NCI-H1694 (cell line): Measurements from ENCODE around the gene PAX5.
"Not testable (repeated sequence)": the region's sequence is repeated elsewhere in the genome, so short reads cannot be mapped to it uniquely, and the experiment has no call there.

Source experiments
- DNase-seq: peaks from one replicate; lab custom pipeline; 2025; lab: John Stamatoyannopoulos, UW

PAX5 gene

DNA sequence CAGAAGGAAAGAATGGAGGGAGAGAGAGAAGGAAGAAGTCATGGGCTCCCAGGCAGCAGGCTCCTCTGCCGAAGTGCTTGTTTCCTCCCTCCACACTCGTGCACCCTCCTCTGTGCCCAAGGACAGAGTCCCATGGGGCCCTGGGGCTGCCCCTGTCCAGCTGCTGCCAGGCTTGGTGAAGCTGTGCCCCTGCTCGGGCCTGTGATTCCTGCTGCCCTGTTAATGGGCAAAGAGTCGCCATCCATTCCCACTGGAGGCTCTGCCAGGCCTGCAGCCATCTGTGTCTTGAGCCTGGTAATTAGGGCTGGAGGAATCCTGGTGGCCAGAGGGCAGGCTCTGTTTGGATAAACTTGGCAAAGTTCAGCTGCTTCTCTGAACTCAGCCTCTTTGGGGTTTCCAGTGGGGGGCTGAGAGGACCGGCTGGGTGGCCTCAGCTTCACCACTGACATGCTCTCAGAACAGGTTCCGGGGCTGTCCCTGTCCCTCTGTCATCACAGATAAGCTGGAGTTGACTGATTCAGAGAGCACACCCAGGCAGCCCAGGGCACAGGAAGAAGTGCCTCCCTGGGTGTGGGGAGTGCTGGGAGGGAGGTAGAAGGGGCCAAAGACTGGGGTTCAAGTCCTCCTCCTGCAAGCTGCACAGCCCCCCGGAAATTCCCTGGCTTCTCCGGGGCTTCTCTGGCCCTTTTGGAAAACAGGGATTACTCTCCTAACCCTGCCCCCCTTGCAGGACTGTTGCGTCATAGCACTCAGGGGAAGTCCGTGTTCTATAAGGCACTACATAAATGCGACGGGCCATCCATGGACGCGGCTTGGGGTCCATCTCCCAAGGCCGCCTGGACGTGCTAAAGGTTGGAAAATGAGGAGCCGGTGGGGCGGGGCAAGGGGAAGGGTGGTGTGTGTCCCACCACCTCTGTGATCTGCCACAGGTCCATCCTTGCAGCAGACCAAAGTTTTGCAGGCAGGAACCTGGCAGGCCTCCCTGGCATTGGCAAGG lies 154.8 kb downstream of the PAX5 start:
- no peak for DNase-seq

DNA sequence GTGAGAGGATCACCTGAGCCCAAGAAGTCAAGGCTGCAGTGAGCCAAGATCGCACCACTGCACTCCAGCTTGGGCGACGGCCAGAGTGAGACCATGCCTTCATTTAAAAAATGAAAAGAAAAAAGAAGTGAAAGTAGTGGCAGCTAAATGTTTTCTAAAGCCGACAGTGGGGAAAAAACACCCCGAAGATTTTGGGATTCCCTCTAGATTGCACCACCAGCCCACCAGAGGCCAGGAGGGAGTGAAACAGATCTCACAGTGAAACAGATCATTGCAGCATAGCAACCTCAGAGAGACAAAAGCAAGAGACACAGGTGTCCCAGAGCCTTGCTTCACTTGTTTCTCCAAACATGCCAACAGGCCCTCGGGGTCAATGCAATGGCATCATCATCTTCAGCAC lies 156.8 kb downstream of the PAX5 start:
- no peak for DNase-seq

GRCh38 chr9:36876056-36876455 lies 158.0 kb downstream of the PAX5 start:
- no peak for DNase-seq

DNA sequence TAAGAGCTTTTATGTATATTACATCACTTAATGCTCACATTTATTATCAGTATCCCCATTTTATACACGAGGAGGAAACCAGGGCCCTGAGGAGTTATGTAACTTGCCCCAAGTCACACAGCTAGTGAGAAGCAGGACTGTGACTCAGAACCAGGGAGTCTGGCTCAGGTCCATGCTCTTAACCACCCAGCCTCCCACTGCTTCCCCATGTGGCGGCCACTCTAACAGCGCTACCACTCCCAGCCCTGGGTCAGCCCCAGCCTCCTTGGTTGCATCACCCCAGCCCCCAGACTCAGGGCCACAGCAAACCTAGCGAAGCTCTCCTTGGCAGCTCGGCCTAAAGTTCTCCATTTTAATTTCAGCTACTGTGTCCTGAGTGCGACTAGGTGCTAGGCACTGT lies 159.1 kb downstream of the PAX5 start:
- DNase-seq, result no peak

DNA sequence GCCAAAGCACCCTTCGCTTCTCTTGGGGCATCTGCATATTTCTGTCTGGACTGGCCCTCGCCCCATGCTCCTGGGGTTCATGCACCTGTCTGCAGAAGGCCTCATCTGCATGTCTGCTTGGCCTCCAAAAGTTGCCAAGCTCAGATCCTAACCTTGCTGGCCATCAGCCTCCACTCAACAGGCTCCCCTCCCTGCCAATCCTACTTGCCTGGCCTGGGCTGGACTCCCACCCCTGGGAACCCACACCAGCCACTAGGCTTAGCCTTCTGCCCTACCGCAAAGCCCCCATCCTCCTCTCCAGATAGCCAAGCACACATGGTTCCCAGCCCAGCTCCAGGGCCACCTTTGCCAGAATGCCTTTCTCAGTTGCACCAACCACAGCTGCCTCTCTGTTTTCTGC lies 159.8 kb downstream of the PAX5 start:
- DNase-seq, result no peak

DNA sequence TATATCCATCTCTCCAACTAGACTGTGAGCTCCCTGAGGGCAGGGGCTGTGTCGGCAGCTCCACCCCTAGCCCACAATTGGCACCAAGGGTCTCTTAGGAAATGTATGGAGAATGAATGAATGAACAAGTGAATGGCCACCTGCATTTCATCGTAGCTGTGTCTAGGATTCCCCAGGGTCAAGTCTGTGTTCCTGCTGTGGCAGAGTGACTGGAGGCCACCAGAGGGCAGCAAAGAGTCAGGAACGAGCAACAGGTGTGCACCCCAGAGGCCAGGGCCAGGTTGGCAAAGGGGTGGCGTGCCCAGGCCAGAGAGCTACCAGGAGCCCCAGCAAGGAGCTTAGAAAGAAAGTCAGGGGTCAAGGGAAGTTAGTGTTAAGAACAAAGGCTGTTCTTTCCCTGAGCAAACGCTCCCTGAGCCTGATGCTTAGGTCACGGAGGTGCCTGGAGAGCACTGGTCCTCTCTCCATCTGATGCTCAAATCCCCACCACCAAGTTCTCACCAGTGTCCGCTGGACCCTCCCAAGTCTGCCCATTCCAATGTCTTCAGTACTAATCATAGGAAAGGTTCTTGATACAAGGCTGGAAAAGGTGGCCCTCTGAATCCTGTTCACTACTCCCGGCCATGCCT lies 160.7 kb downstream of the PAX5 start:
- DNase-seq, result peak; percentile 16

- DNase-seq, result no peak
Observed at GRCh38 chr9:36872641-36873040, 161.4 kb downstream of the PAX5 start.

DNA sequence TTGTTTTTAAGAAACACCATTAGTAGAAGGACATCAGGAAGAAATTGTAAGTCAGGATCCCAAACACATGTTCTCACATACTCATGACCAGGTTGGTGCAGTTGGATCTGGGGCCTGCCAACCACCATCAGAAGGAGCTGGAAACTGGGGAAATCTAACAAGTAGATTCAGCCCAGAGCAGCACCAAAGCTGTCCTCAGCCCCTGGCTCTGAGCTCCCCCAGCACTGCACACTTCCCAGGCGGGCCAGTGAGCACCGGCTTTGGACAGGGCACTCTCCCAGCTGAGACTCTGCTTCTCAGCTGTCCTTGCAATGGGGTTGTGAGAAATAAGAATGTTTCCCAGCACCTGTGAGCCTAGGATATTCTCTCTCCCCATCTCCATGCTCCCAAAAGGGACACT lies 162.5 kb downstream of the PAX5 start:
- DNase-seq, result no peak

DNA sequence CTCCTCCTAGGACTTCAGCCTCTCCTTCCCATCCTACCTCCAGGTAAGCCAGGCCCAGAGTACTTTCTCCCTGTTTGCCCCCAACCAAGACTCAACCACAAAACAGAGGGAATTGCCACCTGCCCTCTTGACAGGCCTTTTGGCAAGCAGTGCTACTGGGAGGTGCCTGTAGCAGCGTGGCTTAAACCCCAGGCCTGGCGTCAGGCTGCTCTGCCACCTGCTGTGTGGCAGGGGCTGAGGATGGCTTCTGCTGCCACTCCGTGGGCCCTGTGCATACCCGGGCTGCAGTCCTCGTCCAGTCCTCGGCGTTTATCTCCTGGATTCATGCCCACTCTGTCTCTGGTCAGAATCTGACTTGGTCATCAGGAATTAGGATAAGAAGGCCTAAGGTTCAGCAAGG lies 163.1 kb downstream of the PAX5 start:
- peak; percentile 81 for DNase-seq

DNA sequence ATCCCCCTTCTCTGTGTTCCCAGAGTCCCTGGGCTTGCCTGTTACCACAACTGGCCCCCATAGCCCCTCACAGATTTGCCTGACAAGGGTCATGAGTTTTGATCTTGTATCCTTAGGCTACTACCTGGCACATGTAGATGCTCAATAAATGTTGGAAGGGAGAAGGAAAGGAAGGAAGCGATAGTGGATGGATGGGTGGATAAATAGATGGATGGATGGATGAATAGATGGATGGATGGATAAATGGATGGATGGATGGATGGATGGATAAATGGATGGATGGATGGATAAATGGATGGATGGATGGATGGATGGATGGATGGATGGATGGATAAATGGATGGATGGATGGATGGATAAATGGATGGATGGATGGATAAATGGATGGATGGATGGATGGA lies 164.5 kb downstream of the PAX5 start:
- not testable (repeated sequence) for DNase-seq

DNA sequence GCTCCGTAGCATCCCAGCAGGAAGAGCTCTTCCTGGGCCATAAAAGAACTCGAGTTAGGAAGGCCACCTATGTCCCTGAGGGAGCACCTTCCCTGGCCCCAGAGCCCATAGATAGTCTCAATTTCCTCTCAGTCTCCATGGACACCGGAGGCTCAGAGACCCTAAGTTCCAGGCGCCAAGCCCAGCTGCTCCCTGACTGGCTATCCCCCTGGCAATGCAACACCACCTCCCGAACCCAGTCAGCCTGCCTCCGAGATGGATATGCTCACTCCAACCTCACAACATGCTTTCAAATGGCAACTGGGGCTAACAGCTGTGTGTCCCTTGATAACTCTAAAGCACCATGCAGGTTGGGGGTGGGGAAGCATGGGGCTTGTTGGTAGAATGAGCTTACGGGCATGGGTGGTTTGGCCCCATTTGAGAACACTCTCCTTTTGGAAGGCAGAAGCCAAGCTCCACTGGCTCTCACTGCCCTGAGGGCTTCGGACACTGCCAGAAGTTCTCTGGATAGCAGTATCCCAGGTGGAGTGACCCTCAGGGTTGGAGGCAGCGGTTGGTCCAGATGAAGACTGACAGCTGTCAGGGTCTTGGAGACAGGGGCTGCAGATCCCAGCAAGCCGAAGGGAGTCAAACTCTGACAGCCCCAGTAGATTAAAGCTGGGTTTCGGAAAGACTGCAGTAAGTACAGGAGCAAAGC lies 165.3 kb downstream of the PAX5 start:
- DNase-seq, result no peak

GRCh38 chr9:36867672-36868471 lies 166.2 kb downstream of the PAX5 start:
- no peak for DNase-seq

- no peak for DNase-seq
Observed at GRCh38 chr9:36867241-36867640, 166.8 kb downstream of the PAX5 start.

DNA sequence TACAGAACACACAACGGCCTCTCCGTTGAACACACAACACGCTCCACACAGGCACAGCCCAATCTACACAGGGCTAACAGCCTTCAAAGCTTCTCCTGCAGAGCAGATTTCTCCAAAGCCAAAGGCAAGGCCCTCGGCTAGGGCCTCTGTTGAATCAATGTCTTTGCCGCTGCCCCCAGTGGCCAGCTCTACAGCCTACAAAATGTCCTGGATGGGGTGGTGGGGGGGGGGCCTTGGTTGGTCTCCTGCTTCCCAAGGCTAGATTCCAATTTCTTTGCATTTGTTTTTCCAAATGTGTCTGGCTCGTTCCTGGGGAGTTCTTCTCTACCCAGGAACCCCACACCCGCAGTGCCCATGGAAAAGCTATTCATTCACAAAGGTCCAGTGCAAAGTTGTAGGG lies 167.2 kb downstream of the PAX5 start:
- no peak for DNase-seq

GRCh38 chr9:36865731-36866635 lies 168.1 kb downstream of the PAX5 start:
- DNase-seq, result no peak

DNA sequence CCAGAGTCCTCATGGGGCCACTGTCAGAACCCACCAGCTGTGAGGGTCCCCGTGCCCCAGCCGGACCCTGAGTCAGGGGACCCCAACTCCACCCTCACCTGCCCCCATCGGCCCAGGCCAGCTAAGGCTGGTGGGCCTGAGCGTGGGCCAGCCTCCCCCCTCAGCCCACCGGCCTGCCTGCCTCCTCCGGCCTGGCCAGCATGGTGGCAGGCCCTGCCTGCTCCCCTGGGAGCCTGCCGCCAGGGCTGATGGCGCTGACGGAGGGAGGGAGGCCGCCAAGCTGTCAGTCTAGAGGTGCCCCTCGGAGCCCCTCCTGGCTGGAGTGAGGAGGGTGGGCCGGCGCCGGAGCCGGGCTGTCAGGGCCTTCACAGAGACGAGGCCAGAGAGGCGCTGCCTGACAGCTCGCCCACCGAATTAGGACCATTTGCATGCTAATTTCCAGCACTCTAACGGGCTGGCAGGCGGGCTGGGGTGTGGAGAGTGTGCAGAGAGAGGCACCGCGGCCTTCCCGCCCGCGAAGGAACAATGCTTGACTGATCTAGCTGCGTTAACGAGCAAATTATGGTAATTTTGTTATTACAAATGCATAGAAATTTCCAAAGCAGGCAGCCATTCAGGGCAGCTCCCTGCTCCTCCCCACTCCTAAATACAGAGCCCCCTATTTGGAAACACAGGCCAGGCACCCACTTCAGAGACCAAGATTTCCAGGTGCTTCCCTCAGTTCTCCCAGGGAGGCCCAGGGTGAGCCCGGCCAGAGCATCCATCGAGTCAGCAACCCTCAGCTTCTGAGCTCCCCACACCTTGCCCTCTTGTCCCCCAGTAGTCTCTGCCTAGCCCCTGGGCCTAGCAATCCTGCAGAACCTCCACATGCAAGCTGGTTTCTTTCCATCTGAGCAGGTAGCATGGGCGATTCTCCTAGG lies 169.3 kb downstream of the PAX5 start:
- DNase-seq, result no peak

GRCh38 chr9:36862206-36863145 lies 171.6 kb downstream of the PAX5 start:
- no peak for DNase-seq

- DNase-seq, result no peak
Observed at GRCh38 chr9:36861528-36862205, 172.4 kb downstream of the PAX5 start.
